Uterus (tissue), 4 donors: ENCODE results near the gene SOCS6. TPM values are rescaled to one million over a fixed set of nuclear protein-coding genes. Genes with fewer than 3 reads are reported as not detected.

Experiments used
- DNase-seq, 2 donors: peaks; one replicate each; pipeline ENCODE4 v3.0.0-alpha.2; 2019 to 2020
- H3K27ac ChIP-seq, 2 donors: fragments of 200-600 bp; sonication (generic); 1 replicate in 1 of 2; 2 replicates in 1 of 2; pipeline ENCODE4 v1.5.1; 2016 to 2018
- H3K27me3 ChIP-seq, 2 donors: fragments of 200-600 bp; sonication (generic); one replicate each; pipeline ENCODE4 v1.5.1; 2018 to 2019; ENCODE audit warnings: control low read depth in 1 of 2
- H3K36me3 ChIP-seq, 2 donors: fragments of 200-600 bp; sonication (generic); one replicate each; pipeline ENCODE4 v1.5.1; 2019; ENCODE audit warnings: control low read depth in 1 of 2
- H3K4me1 ChIP-seq, 2 donors: fragments of 200-600 bp; sonication (generic); one replicate each; pipeline ENCODE4 v1.5.1; 2018 to 2019; ENCODE audit warnings: control low read depth in 1 of 2
- H3K4me3 ChIP-seq, 2 donors: fragments of 200-600 bp; sonication (generic); 1 replicate in 1 of 2; 2 replicates in 1 of 2; pipeline ENCODE4 v1.5.1; 2018 to 2019; ENCODE audit warnings: mild to moderate bottlenecking in 1 of 2
- H3K9me3 ChIP-seq, 2 donors: fragments of 200-600 bp; sonication (generic); one replicate each; pipeline ENCODE4 v1.5.1; 2019; ENCODE audit warnings: control low read depth in 1 of 2
- POLR2A ChIP-seq, 2 donors: fragments of 450-650 bp; IDR thresholded peaks; one replicate each; pipeline ENCODE4 v1.6.1; 2016; ENCODE audit warnings: antibody characterized with exemption in 2 of 2, mild to moderate bottlenecking in 1 of 2, moderate library complexity in 1 of 2
- intact Hi-C: fragments of 100-400 bp; cut with DNase I; formaldehyde crosslinking; loops from one replicate; pipeline ENCODE4 v1.15.1; 2023; ENCODE audit warnings: low total_unique reads
- total RNA-seq, 4 donors: library from RNA; depleted of rRNA in 3 of 4; stranded (reverse); fragments of >200 nt in 3 of 4; gene quantifications; one replicate each; pipeline versions ENCODE4 v1.1.0 to v1.2.4, GENCODE V29; 2014 to 2023
- TF ChIP-seq, protein P1 (sequence below), 4 experiments: fragments of 200-600 bp in 2 of 4; fragments of 450-650 bp in 2 of 4; sonication (generic) in 2 of 4; IDR thresholded peaks; one replicate each; pipeline ENCODE4 v1.5.1; 2016 to 2019; ENCODE audit warnings: antibody characterized with exemption in 4 of 4, mild to moderate bottlenecking in 2 of 4, moderate library complexity in 1 of 4
- donor health status: DM: yes; HTN: yes; CAD: no.

Gene SOCS6
- total RNA-seq, 4 donors from 2014 or later: 12.9 to 59.5 (median 19.9) TPM

DNA sequence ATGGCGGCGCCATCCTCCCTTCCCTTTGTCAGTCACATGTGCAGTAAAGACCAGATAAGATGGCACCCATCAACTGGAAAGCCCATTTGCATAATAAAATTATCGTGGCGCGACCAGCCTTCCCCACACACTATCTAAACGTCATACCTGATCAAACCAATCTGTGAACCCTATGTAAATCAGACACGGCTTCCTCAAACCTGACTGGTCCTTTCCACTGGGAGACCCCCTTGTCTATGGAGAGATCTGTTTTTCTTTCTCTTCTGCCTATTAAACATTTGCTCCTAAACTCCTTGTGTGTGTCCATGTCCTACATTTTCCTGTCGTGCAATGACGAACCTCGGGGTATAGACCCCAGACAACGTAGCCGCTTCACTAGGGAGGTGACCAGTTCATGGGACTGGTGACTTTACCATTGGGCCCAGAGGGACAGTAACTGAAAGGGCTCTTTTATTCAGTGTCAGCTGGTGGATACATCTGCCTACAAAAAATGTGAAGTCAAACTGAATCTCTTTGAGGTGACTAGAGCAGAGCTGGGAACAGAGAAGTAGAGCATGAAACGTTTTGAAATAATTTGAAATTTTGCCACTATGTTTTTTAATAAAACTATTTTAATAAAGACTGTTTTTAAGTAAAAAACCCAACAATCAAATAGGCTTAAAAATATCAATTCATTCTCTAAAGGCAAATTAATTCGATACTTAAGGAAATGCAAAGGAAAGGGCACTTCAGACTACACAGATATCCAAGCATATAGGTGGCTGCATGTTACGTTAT, 87.5 kb downstream of the SOCS6 start:
- Histone ChIP-seq H3K9me3 (no peaks in the 10 kb centered on the region), H3K36me3 (no peaks in the 10 kb centered on the region), H3K4me3 (no peak overlapping the region), H3K27me3 (no peaks in the 10 kb centered on the region), H3K4me1 (no peaks in the 10 kb centered on the region), H3K27ac (no peak overlapping the region)
- TF ChIP-seq POLR2A (IDR thresholded peaks at IDR 0.05): no peak
- TF ChIP-seq, protein P1, sequence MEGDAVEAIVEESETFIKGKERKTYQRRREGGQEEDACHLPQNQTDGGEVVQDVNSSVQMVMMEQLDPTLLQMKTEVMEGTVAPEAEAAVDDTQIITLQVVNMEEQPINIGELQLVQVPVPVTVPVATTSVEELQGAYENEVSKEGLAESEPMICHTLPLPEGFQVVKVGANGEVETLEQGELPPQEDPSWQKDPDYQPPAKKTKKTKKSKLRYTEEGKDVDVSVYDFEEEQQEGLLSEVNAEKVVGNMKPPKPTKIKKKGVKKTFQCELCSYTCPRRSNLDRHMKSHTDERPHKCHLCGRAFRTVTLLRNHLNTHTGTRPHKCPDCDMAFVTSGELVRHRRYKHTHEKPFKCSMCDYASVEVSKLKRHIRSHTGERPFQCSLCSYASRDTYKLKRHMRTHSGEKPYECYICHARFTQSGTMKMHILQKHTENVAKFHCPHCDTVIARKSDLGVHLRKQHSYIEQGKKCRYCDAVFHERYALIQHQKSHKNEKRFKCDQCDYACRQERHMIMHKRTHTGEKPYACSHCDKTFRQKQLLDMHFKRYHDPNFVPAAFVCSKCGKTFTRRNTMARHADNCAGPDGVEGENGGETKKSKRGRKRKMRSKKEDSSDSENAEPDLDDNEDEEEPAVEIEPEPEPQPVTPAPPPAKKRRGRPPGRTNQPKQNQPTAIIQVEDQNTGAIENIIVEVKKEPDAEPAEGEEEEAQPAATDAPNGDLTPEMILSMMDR (IDR thresholded peaks at IDR 0.05): no peak
- no peak for DNase-seq
- intact Hi-C loops: no loop called here

DNA sequence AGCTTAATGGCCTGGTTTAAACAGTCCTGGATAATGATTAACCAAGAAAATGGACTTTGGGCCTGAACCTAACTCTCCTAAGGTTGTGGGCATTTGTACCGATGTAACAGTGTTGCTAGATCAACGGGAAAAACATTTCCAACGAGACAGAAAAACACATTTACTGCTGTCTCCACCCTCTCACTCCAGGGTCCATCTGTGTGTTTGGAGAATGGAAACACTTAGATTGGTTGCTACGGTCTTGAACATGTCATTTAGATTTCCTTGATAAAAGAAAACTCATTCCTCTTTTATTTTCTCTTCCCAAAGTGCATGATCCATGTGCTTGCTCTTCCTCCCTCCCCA, 88.0 kb downstream of the SOCS6 start:
- no peaks in the 10 kb centered on the region for H3K9me3 ChIP-seq
- no peaks in the 10 kb centered on the region for H3K27me3 ChIP-seq
- H3K4me3 ChIP-seq: no peak overlapping the region
- H3K36me3 ChIP-seq: no peaks in the 10 kb centered on the region
- no peak overlapping the region for H3K27ac ChIP-seq
- no peak for DNase-seq
- no peak for TF ChIP-seq POLR2A (IDR thresholded peaks at IDR 0.05)
- TF ChIP-seq, protein P1 (IDR thresholded peaks at IDR 0.05): no peak
- H3K4me1 ChIP-seq: no peaks in the 10 kb centered on the region
- intact Hi-C loops: no loop called here

DNA sequence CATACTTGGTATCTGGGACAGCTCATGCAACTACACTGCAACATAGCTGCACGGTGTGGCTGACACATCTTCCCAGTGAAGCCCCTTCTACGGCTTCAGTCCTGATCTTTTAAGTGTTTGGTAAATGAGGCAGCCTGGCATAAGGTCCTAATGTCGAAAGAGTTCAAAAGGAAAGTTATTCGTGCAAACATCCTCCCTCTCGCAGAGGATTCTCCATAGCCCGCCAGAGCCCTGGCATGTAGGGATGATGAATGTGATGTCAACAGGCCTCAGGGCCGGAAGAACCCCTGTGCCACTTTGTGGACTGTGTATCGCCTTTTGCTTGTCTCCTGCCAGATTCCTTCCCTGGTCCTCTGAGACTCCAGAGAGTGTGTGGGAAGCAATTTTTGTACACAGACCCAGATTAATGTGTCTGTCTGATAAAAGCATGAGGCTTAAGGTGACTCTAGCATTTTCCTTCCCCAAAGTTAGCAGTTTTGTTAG, 88.5 kb downstream of the SOCS6 start:
- H3K9me3 ChIP-seq: no peaks in the 10 kb centered on the region
- H3K4me3 ChIP-seq: no peak overlapping the region
- H3K4me1 ChIP-seq: no peaks in the 10 kb centered on the region
- no peak overlapping the region for H3K27ac ChIP-seq
- H3K27me3 ChIP-seq: no peaks in the 10 kb centered on the region
- no peak for DNase-seq
- TF ChIP-seq POLR2A (IDR thresholded peaks at IDR 0.05): no peak
- TF ChIP-seq, protein P1 (IDR thresholded peaks at IDR 0.05): no peak
- no peaks in the 10 kb centered on the region for H3K36me3 ChIP-seq
- intact Hi-C loops: no loop called here

DNA sequence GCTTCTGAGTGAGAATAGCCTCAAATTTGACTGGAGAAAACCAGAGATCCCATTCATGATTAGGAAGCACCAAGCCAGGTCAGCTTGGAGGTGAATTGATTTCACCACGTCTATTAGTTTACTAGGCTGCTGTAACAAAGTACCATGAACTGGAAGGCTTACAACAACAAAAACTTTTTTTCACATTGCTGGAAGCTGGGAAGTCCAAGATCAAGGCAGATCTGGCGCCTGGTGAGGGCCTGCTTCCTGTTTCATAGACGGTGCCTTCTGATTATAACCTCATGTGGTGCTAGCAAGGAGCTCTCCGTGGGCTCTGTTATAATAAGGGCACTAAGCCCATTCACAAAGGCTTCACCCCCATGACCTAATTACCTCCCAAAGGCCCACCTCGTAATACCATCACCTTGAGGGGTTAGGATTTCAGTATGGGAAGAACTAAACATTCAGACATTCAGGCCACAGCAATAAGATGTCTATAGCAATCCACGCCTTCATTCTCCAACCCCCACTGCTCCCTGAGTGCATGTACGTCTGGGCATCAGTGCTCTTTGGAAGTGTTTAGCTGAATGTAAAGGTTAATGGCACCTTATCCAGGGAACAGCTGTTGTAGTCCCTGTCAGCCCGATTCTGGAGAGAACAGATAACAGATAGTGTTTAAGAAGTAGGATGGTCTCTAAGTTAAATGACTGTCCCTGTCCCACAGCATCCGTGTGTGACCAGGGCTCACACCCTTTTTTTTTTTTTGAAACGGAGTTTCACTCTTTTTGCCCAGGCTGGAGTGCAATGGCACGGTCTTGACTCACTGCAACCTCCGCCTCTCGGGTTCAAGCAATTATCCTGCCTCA, 89.2 kb downstream of the SOCS6 start:
- Histone ChIP-seq H3K9me3 (no peaks in the 10 kb centered on the region), H3K27ac (no peak overlapping the region), H3K4me3 (no peak overlapping the region), H3K36me3 (no peaks in the 10 kb centered on the region), H3K4me1 (no peaks in the 10 kb centered on the region), H3K27me3 (no peaks in the 10 kb centered on the region)
- intact Hi-C loops: no loop called here
- no peak for TF ChIP-seq POLR2A (IDR thresholded peaks at IDR 0.05)
- TF ChIP-seq, protein P1 (IDR thresholded peaks at IDR 0.05): no peak
- no peak for DNase-seq

Other genes with a start within 250 kb of the SOCS6 start
- 10 to 100 TPM; 10.8 to 58.1 (median 22.4) TPM for gene RTTN, start 83.4 kb upstream of the SOCS6 start, total RNA-seq